NCI-H1436 treated with DMSO at 0.1 percent for 48 hours (cell line): ENCODE measurements around the gene PRKCE.

Experiments
- DNase-seq: peaks from one replicate; lab custom pipeline; 2025; lab: John Stamatoyannopoulos, UW

PRKCE gene

DNA sequence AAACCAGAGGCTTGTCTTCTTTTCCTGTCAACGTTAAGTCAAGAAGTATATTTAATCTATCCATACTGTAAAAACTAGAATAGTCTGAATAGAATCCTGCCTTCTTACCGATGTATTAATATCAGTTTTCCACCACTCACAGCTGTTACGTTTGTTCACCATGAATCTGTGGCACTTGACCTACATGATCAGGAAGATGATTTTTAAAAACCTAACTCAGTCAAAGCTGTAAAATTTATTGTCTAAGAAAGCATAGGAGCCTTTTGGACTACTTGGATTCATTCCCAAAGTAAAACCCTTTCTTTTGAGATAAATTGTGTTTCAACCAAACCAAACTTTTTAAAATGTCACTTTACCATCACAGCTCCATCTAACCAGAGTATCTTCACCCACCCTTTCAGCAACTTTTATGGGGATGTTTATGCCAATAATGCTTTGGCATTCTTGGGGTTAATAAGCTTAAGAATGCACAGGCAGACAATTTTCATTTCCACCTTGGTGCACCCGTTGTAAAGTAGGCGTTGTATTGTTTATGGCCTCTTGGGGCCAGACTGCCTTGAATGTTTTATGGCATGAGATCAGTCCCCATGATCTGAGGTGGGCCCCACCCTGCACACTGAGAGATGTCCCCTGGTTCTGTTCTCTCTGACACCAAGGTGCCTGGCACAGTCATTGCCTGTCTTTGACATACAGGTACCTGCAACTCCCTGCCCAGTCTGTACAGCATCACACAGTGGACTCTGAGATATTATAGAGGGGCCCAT lies 469.5 kb downstream of the PRKCE start:
- DNase-seq, result no peak

DNA sequence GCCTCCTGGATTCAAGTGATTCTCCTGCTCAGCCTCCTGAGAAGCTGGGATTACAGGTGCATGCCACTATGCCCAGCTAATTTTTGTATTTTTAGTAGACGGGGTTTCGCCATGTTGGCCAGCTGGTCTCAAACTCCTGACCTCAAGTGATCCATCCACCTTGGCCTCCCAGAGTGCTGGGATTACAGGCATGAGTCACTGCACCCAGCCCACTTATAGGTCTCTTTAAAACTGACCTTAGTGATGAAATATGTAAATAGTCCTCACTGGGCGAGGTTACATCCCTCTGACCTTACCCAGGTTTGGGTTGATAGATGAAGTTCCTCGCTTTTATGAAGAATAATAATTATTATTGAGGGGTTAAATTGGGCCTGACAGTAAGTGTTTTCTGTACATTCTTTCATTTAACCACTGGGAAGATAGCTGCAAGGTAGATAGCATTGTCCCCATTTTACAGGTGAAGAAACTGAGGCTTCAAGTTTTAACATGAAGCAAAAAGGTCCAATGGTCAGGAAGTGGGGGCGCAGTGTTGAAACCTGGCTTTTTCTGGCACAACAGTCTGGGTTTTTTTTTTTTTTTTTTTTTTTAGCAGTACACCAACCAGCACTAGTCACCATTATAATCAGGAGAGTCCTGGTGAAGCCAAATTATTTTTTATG lies 471.0 kb downstream of the PRKCE start:
- no peak for DNase-seq

DNA sequence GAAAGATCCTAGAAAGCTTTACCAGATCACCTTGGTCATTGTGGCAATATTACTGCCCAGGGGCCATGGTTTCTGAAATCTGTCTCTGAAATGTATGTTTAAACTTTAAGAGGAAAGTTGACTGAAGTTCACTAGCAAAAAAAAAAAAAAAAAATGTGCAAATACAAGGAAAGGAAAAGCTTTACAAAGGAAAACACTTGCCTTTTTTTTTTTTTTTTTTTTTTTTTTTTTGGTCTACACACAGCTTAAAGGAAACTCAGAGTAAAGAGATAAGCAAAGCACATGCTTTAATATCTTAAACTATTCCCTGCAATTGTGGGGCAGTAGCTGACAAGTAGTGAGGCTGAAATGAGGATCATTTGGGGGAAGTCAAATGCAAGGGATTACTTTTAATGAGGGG lies 471.5 kb downstream of the PRKCE start:
- no peak for DNase-seq

DNA sequence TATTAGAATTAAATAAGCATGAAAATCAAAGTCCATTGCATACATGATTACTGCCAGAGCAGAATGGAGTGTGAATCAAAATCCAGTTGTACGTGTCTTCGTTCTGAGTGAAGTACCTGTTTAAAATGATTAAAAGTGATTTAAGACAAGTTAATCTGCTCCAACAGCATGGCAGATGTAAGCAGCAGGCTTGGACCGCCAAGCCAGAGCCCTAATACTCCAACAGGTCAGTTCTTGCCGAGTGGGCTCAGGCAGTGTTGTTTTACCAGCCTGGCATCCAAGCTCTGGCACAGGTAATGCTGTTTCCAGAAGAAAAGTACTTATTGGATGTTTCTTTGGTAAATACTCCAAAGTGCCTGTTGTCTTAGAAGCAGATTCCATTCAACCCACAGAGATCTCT lies 474.3 kb downstream of the PRKCE start:
- no peak for DNase-seq

DNA sequence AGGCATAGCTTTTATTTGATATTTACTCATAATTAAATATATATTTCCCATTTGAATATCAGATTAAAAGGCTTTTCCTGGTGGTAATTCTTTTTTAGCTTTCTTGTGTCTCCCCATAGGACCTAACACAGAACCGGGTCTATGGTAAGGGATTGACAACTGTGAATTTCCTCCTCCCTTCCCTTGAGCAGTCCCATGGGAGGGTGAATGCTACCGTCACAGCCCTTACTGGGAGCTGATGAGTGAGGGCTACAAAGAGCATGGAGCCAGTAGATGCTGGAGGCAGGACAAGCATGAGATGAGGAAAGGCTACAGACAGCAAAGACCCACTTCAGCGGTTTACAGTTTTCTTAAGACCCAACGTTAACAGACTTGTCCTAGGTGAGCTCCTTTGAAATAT lies 475.1 kb downstream of the PRKCE start:
- DNase-seq, result no peak

DNA sequence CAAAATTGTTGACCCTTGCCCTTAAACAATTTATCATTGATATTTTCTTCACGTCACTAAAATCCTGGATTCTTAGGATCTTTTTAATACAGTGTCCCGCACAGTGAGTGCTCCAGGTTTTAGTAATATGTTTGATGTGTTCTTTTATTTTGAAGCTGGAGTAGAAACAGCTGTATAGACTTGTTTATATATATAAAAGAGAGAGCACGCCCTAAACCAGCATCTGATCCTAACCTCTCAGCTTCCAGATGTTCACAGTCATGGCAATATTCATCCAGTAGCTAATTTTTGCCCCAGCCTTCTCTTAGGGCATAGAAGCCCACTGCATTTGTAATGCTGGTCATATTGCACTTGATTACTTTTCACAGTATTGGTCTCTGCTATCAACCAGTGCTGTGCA lies 475.7 kb downstream of the PRKCE start:
- no peak for DNase-seq

DNA sequence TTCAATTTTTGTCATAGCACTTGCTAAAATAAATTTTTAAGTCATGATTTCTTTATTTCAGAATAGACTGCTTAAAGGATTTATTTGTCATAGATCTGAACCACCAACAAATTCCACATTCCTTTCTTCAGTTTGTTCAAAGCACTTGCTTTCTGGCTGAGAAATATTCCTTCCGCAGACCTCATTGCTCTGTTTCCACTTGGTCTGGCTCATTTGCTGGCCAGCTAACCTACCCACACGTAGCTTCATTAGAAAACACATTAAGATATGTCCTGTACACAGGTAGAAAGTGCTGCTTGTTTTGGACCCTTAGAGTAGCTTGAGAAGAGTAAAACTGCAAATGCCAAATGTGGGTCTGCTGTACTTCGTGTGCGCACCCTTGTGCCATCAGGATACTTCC lies 479.0 kb downstream of the PRKCE start:
- DNase-seq, result no peak

DNA sequence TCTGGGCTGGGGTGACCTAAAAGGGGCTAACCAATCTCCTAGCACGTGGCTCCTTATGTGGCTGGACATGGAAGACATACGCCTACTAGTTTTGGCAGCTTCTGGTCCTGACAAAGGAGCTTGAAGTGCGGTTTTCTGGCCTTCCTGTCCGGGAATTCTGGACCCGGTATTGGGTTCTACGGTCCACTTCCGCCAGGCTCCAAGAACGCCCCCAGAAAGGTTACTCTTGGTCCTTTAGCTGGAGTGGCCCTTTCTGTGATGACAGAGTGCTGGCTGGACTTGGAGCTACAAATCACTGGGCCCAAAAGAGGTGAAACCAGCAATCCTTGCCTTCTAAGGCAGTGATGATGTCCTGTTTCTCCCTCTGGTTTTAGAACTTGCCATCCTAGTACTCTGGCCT lies 481.5 kb downstream of the PRKCE start:
- DNase-seq, result no peak

DNA sequence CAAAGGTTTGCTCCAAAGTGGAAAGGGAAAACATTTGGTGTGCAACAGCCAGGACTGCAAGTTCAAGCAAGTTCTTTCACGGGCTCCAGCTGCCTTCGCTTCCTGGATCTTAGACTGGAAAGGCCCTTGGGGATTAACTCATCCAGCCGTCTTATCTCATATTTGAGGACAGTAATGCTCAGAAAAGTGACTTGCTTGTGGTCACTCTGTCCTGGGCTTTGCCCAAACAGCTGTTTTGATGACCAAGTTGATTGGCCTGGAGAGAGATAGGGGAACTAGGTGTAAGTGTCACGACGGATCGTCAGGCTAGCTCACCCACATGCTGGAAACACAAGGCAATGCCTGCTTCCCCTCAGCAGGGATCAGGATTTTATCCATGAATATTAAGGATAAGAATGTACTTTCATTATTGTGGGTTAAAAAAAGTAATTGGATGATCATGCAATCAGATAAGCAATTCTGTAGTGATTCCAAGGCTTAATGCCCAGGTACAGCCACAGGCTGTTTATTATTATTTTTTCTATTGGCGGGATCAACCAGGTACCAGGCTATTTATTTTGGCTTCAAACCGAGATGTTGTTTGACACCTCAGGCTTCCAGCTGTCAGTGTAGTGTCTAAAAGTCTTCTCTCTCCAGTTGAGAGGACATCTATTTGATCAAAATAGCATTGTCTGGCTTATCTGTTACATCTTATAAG lies 483.2 kb downstream of the PRKCE start:
- no peak for DNase-seq

DNA sequence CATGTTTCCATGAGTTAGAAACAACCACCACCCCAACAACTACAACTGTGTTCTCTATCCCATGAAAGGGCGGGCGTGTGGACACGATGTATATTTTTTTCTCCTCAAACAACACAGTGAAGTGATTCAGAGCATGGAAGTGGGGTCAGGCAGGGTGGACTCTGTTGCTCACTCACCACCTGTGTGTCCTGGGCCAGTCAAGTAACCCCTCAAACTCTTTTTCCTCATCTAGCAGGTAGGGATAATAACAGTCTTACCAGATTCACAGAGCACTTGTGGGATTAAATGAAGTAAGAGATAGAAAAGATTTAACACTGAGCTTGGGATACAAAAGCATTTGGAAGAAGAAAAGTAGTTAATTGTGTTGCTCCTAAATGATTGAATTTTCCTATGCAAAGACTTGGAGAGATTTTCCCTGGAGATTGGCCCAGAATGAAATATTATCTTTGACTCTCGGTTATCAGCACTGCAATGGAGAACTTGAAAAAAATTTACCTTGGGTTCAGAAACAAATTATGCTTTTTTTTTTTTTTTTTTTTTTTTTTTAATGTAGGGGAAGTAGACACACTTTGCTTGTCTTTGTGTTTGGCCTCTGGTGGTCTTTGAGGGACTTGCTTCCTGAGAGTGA lies 483.9 kb downstream of the PRKCE start:
- DNase-seq, result no peak

DNA sequence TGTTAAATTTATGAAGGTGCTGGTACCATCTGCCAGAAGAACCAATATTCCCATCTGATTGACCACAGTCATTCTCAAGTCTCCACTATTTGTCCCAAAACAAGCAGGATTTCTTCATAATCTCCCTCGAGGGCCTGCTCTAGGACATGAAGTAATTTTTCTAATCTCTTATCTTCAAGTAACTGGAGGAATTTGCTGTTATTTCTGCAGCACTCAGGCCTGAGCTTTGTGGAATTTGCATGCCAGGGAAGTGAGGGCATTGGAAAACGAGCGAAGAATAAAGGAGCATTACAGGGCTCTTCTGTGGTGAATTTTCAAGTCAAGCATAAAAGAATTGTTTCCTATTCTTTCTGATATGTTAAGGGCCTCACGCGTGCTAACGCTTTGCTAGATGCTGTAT lies 484.5 kb downstream of the PRKCE start:
- DNase-seq, result no peak

DNA sequence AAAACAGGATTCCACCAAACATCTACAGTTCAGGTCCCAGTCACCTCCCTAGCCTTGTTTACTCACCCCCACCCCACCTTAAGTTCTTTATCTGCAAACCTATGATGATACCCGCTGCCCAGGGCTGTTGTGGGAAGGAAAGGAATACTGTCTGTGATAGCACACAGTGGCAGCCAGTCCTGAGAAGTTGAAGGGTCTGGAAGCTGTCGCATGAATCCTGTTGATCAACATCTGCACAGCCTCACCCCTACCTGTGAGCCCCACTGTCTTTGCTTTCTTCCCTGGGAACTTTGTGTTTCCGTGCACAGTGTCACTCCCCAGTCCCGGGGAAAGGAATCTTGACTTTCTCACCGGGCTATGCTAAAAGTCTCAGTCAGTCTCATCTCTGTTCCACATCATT lies 485.0 kb downstream of the PRKCE start:
- DNase-seq, result no peak

DNA sequence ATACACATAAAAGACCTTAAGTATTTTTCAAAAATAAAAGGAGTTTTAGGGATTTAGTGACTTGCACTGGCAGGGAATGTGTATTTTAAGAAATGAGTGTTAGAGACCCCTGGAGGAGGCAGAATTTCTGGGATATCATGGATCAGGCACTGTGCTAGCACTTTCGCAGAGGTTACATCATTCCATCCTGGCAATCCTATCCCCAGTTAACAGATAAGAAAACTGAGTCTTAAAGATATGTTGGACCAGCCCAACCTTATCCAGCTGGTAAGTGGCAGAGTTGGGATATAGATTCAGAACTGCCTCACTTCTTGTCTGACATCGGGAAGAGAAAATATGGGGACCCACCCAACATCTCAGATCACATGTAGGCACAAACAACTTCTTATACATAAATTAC lies 485.5 kb downstream of the PRKCE start:
- DNase-seq, result no peak

DNA sequence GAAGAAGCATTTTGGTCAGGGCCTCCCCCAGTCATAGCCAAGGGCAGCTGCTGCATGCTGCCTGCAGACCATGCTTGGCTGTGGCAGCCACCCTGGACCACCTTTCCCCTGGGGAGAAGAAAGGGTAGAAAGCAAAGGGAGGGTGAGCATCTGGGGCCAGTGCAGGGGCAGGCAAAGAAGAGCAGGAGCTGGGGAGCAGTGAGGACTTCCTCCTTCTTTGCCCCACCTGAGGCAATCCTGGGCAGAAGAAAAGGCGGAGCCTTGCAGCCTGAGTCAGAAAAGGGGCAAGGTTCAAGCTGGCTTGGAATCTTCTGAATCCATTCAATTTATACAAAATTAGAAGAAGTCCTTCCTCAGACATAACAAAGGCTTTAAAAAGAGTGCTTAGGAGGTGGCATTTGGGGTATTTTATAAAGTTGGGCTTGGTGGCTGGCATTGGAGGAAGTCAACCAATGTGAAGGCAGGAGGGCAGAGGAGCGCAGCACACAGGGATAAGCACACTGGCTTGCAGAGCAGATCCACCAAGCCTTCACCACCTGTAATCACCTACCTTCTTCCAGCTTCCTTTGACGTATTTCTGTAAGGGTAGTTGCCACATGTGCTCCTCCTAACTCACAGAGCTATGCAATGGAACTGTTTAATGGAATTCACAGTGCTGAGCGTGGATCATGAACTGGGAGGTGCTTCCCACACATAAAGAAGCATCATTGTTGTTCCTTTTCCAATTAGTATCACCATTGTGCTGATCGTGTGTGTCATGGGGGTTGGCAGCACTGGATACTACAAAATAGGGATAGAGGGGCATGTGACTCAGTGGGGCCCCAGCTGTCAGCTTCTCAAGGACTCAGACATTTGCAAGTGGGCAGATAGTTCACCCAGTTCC lies 491.3 kb downstream of the PRKCE start:
- DNase-seq, result no peak

DNA sequence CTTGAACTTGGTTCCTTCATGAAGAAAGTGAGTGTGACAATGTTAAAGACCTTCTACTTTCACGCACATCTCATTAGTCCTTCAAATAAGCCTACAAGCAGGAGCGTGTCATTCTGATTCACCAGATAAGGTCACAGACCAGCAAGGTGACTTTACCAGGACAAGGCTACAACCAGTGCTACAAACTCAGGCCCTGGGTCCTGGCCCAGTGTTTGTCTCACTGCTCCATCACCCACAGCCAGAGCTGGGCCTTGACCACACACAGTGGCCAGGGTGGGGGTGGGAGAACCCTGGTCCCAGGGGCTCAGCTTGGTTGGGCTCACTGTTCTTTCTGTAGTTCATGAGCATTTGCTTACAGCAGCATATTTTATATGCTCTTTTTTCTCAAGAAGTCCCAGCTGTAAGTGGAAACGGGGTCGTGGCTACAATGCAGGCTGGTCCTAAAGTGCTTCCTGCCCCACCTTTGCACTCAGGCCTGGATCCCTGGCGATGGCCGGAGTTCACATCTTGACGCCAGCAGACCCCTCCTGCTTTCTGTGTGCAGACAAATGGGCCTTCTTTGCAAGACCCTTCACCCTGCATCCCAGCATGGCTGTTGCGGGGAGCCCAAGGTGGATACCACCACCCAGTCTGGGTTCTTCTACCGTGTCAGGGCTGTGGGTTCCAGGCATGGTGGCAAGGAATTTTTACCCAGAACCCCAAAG lies 492.1 kb downstream of the PRKCE start:
- no peak for DNase-seq

DNA sequence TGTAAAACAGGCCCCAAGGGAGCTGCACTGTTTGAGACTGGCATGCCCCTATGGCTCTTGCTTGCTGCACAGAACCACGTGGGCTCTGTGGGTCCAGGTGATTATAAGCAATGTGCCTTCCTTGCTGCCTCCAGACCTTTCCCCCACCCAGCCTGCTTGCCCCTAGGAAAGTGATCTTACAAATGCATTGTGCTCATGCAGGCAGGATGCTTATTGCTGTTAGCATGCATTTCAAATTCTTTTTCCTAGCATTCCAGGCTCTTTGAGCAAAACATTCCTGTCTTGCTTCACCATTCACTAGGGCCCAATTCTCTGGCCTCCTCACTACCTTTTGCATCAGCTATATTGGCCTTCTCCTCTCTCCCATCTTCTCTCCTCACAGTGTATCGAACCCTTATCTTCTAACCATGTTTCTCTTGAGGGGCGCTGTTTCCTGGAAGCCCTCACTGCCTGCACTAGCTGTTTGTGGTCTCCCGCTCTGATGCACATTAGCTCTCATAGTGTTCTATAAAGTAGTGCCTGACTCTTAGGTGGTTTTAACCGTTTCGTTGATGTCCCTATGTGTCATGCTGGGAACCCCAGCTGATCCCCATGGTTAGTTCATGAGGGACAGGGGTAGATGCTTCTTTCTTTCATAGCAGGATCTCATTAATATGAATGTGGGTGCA lies 492.8 kb downstream of the PRKCE start:
- DNase-seq, result no peak

DNA sequence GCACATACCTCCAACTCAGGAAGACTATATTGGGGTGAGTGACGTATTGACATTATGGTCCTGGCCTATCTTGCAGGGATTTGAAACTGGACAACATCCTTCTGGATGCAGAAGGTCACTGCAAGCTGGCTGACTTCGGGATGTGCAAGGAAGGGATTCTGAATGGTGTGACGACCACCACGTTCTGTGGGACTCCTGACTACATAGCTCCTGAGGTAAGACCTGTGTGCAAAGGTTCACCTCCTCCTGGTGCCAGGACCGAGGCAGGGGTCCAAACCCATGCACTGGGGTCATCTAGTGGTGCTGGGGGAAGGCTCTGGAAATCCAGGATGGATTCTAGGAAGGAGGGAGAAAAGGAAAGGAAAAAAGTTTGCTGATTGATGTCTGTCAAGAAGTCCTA lies 493.5 kb downstream of the PRKCE start:
- no peak for DNase-seq

DNA sequence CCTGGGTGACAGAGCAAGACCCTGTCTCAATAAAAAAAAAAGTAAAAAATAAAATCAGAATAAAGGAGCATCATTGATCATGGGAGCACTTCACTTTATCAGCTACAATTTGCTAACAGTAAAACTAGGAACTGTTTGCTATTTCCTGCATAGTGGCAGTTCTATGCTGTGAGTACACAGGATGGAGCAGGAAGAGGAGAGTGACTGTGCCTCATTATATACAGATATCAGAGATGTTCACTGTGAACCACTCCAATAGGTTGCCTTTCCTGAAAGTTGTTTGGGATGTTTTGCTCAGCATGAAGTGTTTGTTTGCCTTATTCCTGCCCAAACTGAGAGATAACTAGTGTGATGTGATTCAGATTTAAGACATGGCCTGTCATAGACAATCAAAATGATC lies 494.4 kb downstream of the PRKCE start:
- no peak for DNase-seq

DNA sequence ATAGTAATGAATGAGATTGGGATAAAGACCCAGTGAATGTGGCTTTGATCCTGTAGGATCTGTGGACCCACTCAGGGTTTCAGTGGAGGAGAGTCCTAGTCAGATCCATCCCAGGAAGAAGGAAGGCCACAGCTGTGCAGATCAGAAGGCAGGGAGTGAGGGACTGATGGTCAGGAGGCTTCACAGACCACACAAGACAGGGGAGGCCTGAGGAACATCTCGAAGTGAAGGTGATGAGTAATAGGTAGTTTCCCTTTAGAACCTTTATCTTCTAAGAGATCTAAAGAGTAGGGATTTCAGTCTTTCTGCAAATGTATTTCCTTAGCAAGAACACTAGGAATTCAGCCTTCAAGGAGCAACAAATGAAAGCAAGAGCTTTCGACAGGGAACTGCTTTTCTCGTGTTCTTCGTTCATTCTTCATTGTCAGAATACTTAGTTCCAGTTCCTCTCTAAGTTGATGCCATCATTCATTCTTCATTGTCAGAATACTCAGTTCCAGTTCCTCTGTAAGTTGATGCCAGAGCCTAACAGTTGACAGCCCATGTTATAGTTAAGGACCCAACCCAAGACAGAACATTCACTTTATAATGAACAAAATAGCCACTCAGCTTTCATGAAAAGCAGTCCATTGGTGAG lies 495.5 kb downstream of the PRKCE start:
- no peak for DNase-seq
